GM23338 (cell line): ENCODE results near the gene SPECC1.

Experiments used
- CREB1 ChIP-seq: fragments of 250-450 bp; sonication (Bioruptor Pico); IDR thresholded peaks from 2 replicates; pipeline ENCODE4 v1.5.0; 2020; ENCODE audit warnings: low read depth, mild to moderate bottlenecking, moderate library complexity
- CTCF ChIP-seq, 2 experiments: fragments of 200-600 bp in 1 of 2; sonication (generic) in 1 of 2; conservative IDR thresholded peaks; 2 replicates each; pipeline versions ENCODE4 v1.5.1 to v1.6.1; 2016 to 2017; ENCODE audit warnings: antibody characterized with exemption in 2 of 2, low read depth in 2 of 2, mild to moderate bottlenecking in 2 of 2, moderate library complexity in 1 of 2
- EZH2 ChIP-seq: fragments of 200-600 bp; sonication (generic); IDR thresholded peaks from one replicate; pipeline ENCODE4 v1.8.0; 2017; ENCODE audit warnings: antibody characterized with exemption, mild to moderate bottlenecking, low read depth; ENCODE audit not compliant: unreplicated experiment
- EZH2phosphoT487 ChIP-seq: fragments of 200-600 bp; sonication (generic); IDR thresholded peaks from one replicate; pipeline ENCODE4 v1.8.1; 2018; ENCODE audit warnings: antibody characterized with exemption; ENCODE audit not compliant: unreplicated experiment
- JUNB ChIP-seq: IDR thresholded peaks from one replicate; pipeline ENCODE4 v1.6.1; 2016; ENCODE audit warnings: antibody characterized with exemption; ENCODE audit not compliant: unreplicated experiment
- POLR2AphosphoS5 ChIP-seq: IDR thresholded peaks from 2 replicates; pipeline ENCODE4 v1.6.1; 2016; ENCODE audit warnings: antibody characterized with exemption, low read depth
- REST ChIP-seq: IDR thresholded peaks from one replicate; pipeline ENCODE4 v1.6.1; 2018; ENCODE audit warnings: antibody characterized with exemption; ENCODE audit not compliant: unreplicated experiment
- STAT1 ChIP-seq: IDR thresholded peaks from one replicate; pipeline ENCODE4 v1.6.1; 2016; ENCODE audit warnings: antibody characterized with exemption; ENCODE audit not compliant: unreplicated experiment
- ZNF331 ChIP-seq: fragments of 250-450 bp; sonication (Bioruptor Pico); IDR thresholded peaks from 2 replicates; pipeline ENCODE4 v1.5.0; 2020; ENCODE audit warnings: low read depth, mild to moderate bottlenecking, moderate library complexity
- TF ChIP-seq, protein P1 (sequence below): IDR thresholded peaks from 2 replicates; pipeline ENCODE4 v1.6.1; 2016; ENCODE audit warnings: antibody characterized with exemption

GRCh38 chr17:20010936-20011335 is 1.8 kb downstream of the SPECC1 start:
- no peak for TF ChIP-seq CTCF (conservative IDR thresholded peaks at IDR 0.05; ENCODE audit: low read depth in 2 of 2)
- no peak for TF ChIP-seq REST
- TF ChIP-seq POLR2AphosphoS5: no peak
- TF ChIP-seq EZH2: no peak
- TF ChIP-seq, protein P1, sequence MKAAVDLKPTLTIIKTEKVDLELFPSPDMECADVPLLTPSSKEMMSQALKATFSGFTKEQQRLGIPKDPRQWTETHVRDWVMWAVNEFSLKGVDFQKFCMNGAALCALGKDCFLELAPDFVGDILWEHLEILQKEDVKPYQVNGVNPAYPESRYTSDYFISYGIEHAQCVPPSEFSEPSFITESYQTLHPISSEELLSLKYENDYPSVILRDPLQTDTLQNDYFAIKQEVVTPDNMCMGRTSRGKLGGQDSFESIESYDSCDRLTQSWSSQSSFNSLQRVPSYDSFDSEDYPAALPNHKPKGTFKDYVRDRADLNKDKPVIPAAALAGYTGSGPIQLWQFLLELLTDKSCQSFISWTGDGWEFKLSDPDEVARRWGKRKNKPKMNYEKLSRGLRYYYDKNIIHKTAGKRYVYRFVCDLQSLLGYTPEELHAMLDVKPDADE: no peak
- TF ChIP-seq JUNB: no peak
- TF ChIP-seq ZNF331 (CRISPR knock-in tag): no peak
- no peak for TF ChIP-seq EZH2phosphoT487
- TF ChIP-seq CREB1 (CRISPR knock-in tag): no peak
- TF ChIP-seq STAT1: no peak
